ENCODE data around the gene SGPP2.

Gene SGPP2

GRCh38 chr2:222592176-222592575 is 167.8 kb downstream of the SGPP2 start:
- DNase-seq = no peak

- DNase-seq = no peak
Observed at GRCh38 chr2:222594679-222595078, 170.3 kb downstream of the SGPP2 start.

- DNase-seq = no peak
Observed at GRCh38 chr2:222595581-222595980, 171.2 kb downstream of the SGPP2 start.

GRCh38 chr2:222598611-222599010 is 174.3 kb downstream of the SGPP2 start:
- DNase-seq = no peak

- DNase-seq = no peak
Observed at GRCh38 chr2:222603501-222603900, 179.2 kb downstream of the SGPP2 start.

GRCh38 chr2:222604749-222605515 is 180.6 kb downstream of the SGPP2 start:
- DNase-seq = no peak

GRCh38 chr2:222606306-222606705 is 182.0 kb downstream of the SGPP2 start:
- no peak for DNase-seq

- DNase-seq = no peak
Observed at GRCh38 chr2:222608081-222608480, 183.7 kb downstream of the SGPP2 start.

- DNase-seq = no peak
Observed at GRCh38 chr2:222609381-222609780, 185.0 kb downstream of the SGPP2 start.

All from islet precursor cell (in vitro differentiated cells).